HG03520 (cell line): ENCODE results near the gene CA12.

ENCODE experiments used
- ATAC-seq: cut with Tn5 transposase; IDR thresholded peaks from one replicate; pipeline ENCODE4 v1.9.1; 2021; ENCODE audit warnings: mild to moderate bottlenecking, moderate library complexity; ENCODE audit not compliant: unreplicated experiment

CA12 gene

GRCh38 chr15:63402498-63403253, 21.0 kb upstream of the CA12 start:
- no peak for ATAC-seq

DNA sequence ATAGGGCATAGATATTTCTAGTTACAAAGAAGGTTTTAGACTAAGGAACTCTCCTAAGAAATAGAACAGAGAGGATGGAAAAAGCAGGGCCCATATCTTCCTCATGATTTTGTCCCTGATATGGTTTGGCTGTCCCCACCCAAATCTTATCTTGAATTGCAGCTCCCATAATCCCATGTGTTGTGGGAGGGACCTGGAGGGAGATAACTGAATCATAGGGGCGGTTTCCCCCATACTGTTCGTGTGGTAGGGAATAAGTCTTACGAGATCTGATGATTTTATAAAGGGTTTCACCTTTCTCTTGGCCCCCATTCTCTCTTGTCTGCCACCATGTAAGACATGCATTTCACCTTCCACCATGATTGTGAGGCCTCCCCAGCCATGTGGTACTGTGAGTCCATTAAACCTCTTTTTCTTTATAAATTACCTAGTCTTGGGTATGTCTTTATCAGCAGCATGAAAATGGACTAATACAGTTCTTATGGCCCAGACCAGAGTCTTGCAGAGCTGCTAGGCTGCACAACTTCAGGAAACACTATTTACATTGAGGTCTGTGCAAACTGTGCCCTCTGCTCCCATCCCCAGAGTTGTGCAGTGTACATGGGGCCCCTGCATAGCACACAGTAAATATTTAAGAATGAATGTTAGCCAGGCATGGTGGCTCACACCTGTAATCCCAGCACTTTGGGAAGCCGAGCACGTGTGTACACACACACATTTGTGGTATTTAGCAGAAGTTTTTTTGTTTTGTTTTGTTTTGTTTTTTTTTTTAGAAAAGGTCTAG, 20.3 kb upstream of the CA12 start:
- no peak for ATAC-seq

- ATAC-seq = no peak
Observed at GRCh38 chr15:63401078-63401477, 19.4 kb upstream of the CA12 start.

GRCh38 chr15:63398456-63398855, 16.8 kb upstream of the CA12 start:
- no peak for ATAC-seq

GRCh38 chr15:63396152-63396928, 14.7 kb upstream of the CA12 start:
- ATAC-seq = no peak

GRCh38 chr15:63395730-63396151, 14.1 kb upstream of the CA12 start:
- ATAC-seq = no peak

DNA sequence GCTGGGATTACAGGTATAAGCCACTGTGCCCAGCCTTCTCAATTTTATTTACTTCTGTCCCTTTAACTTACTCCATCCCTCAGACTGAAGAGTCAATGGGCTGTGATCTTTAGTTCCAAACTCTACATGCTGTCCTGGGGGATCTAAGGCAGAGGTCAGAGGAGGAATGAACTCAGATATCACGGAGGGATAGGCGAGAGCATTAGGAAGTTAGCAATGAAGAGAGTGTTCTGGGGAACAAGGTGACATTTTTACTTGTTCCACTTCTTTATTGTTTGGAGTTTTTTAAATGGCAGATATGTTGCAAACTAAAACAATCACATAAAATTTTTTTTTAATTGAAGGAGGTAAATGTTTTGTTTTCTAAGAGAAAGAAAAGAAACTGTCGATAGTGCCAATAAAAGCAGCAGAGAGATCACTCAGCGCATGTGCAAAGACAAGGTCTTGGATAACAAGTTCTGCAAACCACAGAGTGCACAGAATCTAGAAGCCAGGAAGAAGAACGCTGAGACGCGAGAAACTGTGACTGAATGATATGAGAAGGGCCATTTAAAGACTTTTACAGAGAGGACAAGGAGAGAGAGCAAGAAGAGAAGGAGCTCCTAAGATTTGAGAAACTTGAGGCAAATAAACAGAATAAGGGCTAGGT, 10.8 kb upstream of the CA12 start:
- no peak for ATAC-seq

GRCh38 chr15:63391669-63392360, 10.2 kb upstream of the CA12 start:
- no peak for ATAC-seq

- no peak for ATAC-seq
Observed at GRCh38 chr15:63390689-63391088, 9.0 kb upstream of the CA12 start.

- ATAC-seq = no peak
Observed at GRCh38 chr15:63389902-63390670, 8.4 kb upstream of the CA12 start.

GRCh38 chr15:63388511-63388910, 6.9 kb upstream of the CA12 start:
- ATAC-seq = no peak

- ATAC-seq = no peak
Observed at GRCh38 chr15:63387748-63388493, 6.3 kb upstream of the CA12 start.

GRCh38 chr15:63385911-63386531, 4.4 kb upstream of the CA12 start:
- ATAC-seq = no peak

GRCh38 chr15:63384906-63385305, 3.3 kb upstream of the CA12 start:
- no peak for ATAC-seq

- ATAC-seq = no peak
Observed at GRCh38 chr15:63382966-63383710, 1.5 kb upstream of the CA12 start.

- ATAC-seq = no peak
Observed at GRCh38 chr15:63380808-63381282, 801 bp downstream of the CA12 start.

DNA sequence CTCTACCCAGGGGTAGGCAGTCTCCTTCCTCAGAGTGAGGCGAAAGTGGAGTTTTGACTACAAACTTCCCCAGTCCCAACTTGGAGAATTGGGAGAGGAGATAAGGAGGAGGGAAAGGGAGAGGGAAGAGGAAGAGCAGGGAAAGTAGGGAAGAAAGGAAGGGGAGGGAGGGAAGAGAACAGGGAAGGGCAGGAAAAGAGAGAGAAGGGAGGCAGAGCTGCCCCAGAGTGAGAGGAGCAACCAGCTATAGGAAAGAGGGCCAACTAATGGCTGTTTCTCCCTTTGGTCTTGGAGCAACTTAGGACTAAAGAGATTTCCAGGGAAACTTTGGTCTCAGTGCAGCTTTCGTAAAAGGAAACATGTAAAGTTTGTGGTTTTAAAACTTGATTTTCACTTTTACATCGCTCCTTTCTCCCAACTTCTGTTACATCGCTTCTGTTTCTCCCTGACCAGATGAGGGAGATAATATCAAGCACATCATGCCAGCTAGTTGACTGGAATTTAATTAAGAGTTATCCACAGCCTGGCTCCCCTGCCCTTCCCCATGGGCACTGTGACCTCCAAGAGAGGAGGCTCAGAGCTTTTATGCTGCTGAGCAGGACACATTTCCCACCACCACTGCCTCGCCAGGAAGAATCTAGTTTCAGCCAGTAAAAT, 1.4 kb downstream of the CA12 start:
- no peak for ATAC-seq
